Ureter (tissue), 1 donor: ENCODE data around the gene ANKS1A. TPM values are rescaled to one million over a fixed set of nuclear protein-coding genes. Genes with fewer than 3 reads are reported as not detected.

Source experiments
- DNase-seq: peaks from one replicate; pipeline ENCODE4 v3.0.0-alpha.2; 2020; ENCODE audit warnings: low spot score
- total RNA-seq: library from RNA; stranded (reverse); gene quantifications from one replicate; pipeline ENCODE4 v1.2.4, GENCODE V29; 2023
- donor health status: DM: yes; HTN: yes; CAD: no.

The ANKS1A gene
- total RNA-seq, 1 donor from 2014 or later: 36.0 TPM

- DNase-seq: no peak
Observed at GRCh38 chr6:35024551-35025054, 135.5 kb downstream of the ANKS1A start.

- DNase-seq: no peak
Observed at GRCh38 chr6:35025232-35026188, 136.5 kb downstream of the ANKS1A start.

GRCh38 chr6:35026434-35027222 lies 137.6 kb downstream of the ANKS1A start:
- no peak for DNase-seq

- DNase-seq: no peak
Observed at GRCh38 chr6:35027807-35028206, 138.8 kb downstream of the ANKS1A start.

- DNase-seq: no peak
Observed at GRCh38 chr6:35028781-35029769, 140.0 kb downstream of the ANKS1A start.

GRCh38 chr6:35030099-35030498 lies 141.0 kb downstream of the ANKS1A start:
- DNase-seq: no peak

- DNase-seq: no peak
Observed at GRCh38 chr6:35031611-35032529, 142.8 kb downstream of the ANKS1A start.

GRCh38 chr6:35033683-35034082 lies 144.6 kb downstream of the ANKS1A start:
- no peak for DNase-seq

- DNase-seq: no peak
Observed at GRCh38 chr6:35034411-35035191, 145.5 kb downstream of the ANKS1A start.

GRCh38 chr6:35035481-35036030 lies 146.5 kb downstream of the ANKS1A start:
- DNase-seq: no peak

GRCh38 chr6:35036059-35036827 lies 147.2 kb downstream of the ANKS1A start:
- no peak for DNase-seq

GRCh38 chr6:35036828-35037663 lies 148.0 kb downstream of the ANKS1A start:
- DNase-seq: no peak

GRCh38 chr6:35037664-35038038 lies 148.6 kb downstream of the ANKS1A start:
- DNase-seq: no peak

- no peak for DNase-seq
Observed at GRCh38 chr6:35038076-35038475, 149.0 kb downstream of the ANKS1A start.

GRCh38 chr6:35040398-35040797 lies 151.3 kb downstream of the ANKS1A start:
- no peak for DNase-seq

GRCh38 chr6:35041086-35041861 lies 152.2 kb downstream of the ANKS1A start:
- no peak for DNase-seq
